OCI-LY1 (cell line): ENCODE data around the gene ANO3.

Source experiments
- H2AFZ ChIP-seq: fragments of 200-600 bp; sonication (generic), shearing (Covaris generic); 2 replicates; pipeline ENCODE4 v1.6.0; 2014; ENCODE audit warnings: antibody characterized with exemption, mild to moderate bottlenecking, low read length
- H3F3A ChIP-seq: fragments of 200-600 bp; sonication (generic), shearing (Covaris generic); 2 replicates; pipeline ENCODE4 v1.6.0; 2014; ENCODE audit warnings: mild to moderate bottlenecking, antibody characterized with exemption, low read length, moderate library complexity; ENCODE audit not compliant: insufficient read depth
- H3K27ac ChIP-seq: fragments of 200-600 bp; sonication (generic); 2 replicates; pipeline ENCODE4 v1.5.1; 2014; ENCODE audit warnings: low read length, mixed run types, mild to moderate bottlenecking, low read depth; ENCODE audit not compliant: poor library complexity, severe bottlenecking
- H3K27me3 ChIP-seq: fragments of 200-600 bp; sonication (generic); 2 replicates; pipeline ENCODE4 v1.6.0; 2014; ENCODE audit warnings: antibody characterized with exemption, mild to moderate bottlenecking, low read length, moderate library complexity; ENCODE audit not compliant: insufficient read depth
- H3K36me3 ChIP-seq: fragments of 200-600 bp; sonication (generic); 2 replicates; pipeline ENCODE4 v1.6.1; 2014; ENCODE audit warnings: mild to moderate bottlenecking, antibody characterized with exemption, low read length, moderate library complexity, mixed read lengths; ENCODE audit not compliant: insufficient read depth
- H3K4me1 ChIP-seq: fragments of 200-600 bp; sonication (generic); 2 replicates; pipeline ENCODE4 v1.5.1; 2014; ENCODE audit warnings: mild to moderate bottlenecking, low read length, moderate library complexity; ENCODE audit not compliant: insufficient read depth, severe bottlenecking
- H3K4me2 ChIP-seq: fragments of 200-600 bp; sonication (generic), shearing (Covaris generic); 2 replicates; pipeline ENCODE4 v1.6.1; 2014; ENCODE audit warnings: low read length
- H3K4me3 ChIP-seq: fragments of 200-600 bp; sonication (generic); 2 replicates; pipeline ENCODE4 v1.5.1; 2014; ENCODE audit warnings: low read length, low read depth, mild to moderate bottlenecking, mixed read lengths; ENCODE audit not compliant: poor library complexity, severe bottlenecking
- H3K79me2 ChIP-seq: fragments of 200-600 bp; shearing (Covaris generic); 2 replicates; pipeline ENCODE4 v1.6.1; 2016; ENCODE audit warnings: mixed run types, low read length, mixed read lengths; ENCODE audit not compliant: insufficient read depth
- H3K9ac ChIP-seq: fragments of 200-600 bp; sonication (generic), shearing (Covaris generic); 2 replicates; pipeline ENCODE4 v1.6.1; 2014; ENCODE audit warnings: mild to moderate bottlenecking, low read length, mixed read lengths
- H3K9me2 ChIP-seq: fragments of 200-600 bp; sonication (generic), shearing (Covaris generic); 2 replicates; pipeline ENCODE4 v1.6.1; 2014; ENCODE audit warnings: low read depth, mild to moderate bottlenecking, low read length, mixed read lengths
- H3K9me3 ChIP-seq: fragments of 200-600 bp; shearing (Covaris generic); 2 replicates; pipeline ENCODE4 v1.6.1; 2014; ENCODE audit warnings: low read length, mixed read lengths
- H4K20me1 ChIP-seq: fragments of 200-600 bp; sonication (generic), shearing (Covaris generic); 2 replicates; pipeline ENCODE4 v1.6.0; 2016; ENCODE audit warnings: mild to moderate bottlenecking, low read length; ENCODE audit not compliant: insufficient read depth
- CTCF ChIP-seq: fragments of 200-600 bp; sonication (generic), shearing (Covaris generic); IDR thresholded peaks from 2 replicates; pipeline ENCODE4 v1.5.1; 2017; ENCODE audit warnings: mild to moderate bottlenecking, antibody characterized with exemption, low read length, moderate library complexity, mixed read lengths
- EZH2 ChIP-seq: fragments of 200-600 bp; sonication (generic), shearing (Covaris generic); IDR thresholded peaks from 2 replicates; pipeline ENCODE4 v1.8.0; 2017; ENCODE audit warnings: borderline replicate concordance, mixed run types, mild to moderate bottlenecking, antibody characterized with exemption, low read length, moderate library complexity, mixed read lengths

The ANO3 gene

GRCh38 chr11:26348776-26349175, 16.8 kb downstream of the ANO3 start:
- Histone ChIP-seq H3K4me1 (no peaks in the 10 kb centered on the region), H3K9ac (no peak overlapping the region), H3K79me2 (no peaks in the 10 kb centered on the region), H3K9me3 (no peaks in the 10 kb centered on the region), H4K20me1 (no peaks in the 10 kb centered on the region), H3F3A (no peaks in the 10 kb centered on the region), H3K27me3 (no peaks in the 10 kb centered on the region), H3K4me2 (no peak overlapping the region), H3K4me3 (no peak overlapping the region), H3K27ac (no peak overlapping the region), H3K36me3 (no peaks in the 10 kb centered on the region), H2AFZ (no peak overlapping the region), H3K9me2 (no peaks in the 10 kb centered on the region)
- TF ChIP-seq EZH2 (no peak), CTCF (no peak)

- H3K36me3 ChIP-seq = no peaks in the 10 kb centered on the region
- H3K4me3 ChIP-seq = no peak overlapping the region
- no peak overlapping the region for H3K4me2 ChIP-seq
- no peaks in the 10 kb centered on the region for H3K79me2 ChIP-seq
- no peaks in the 10 kb centered on the region for H3K27me3 ChIP-seq
- H3K4me1 ChIP-seq = no peaks in the 10 kb centered on the region
- no peak overlapping the region for H2AFZ ChIP-seq
- H3K9me2 ChIP-seq = no peaks in the 10 kb centered on the region
- TF ChIP-seq CTCF (no peak), EZH2 (no peak)
- H3K9me3 ChIP-seq = no peaks in the 10 kb centered on the region
- no peaks in the 10 kb centered on the region for H3F3A ChIP-seq
- no peak overlapping the region for H3K27ac ChIP-seq
- H4K20me1 ChIP-seq = no peaks in the 10 kb centered on the region
- H3K9ac ChIP-seq = no peak overlapping the region
Measured at GRCh38 chr11:26350002-26350401, 18.1 kb downstream of the ANO3 start.

- H2AFZ ChIP-seq = no peak overlapping the region
- no peaks in the 10 kb centered on the region for H3K9me2 ChIP-seq
- TF ChIP-seq CTCF (no peak), EZH2 (no peak)
- H4K20me1 ChIP-seq = no peaks in the 10 kb centered on the region
- no peaks in the 10 kb centered on the region for H3F3A ChIP-seq
- H3K4me3 ChIP-seq = no peak overlapping the region
- no peak overlapping the region for H3K27ac ChIP-seq
- no peaks in the 10 kb centered on the region for H3K36me3 ChIP-seq
- H3K79me2 ChIP-seq = no peaks in the 10 kb centered on the region
- H3K4me2 ChIP-seq = no peak overlapping the region
- H3K9ac ChIP-seq = no peak overlapping the region
- H3K27me3 ChIP-seq = no peaks in the 10 kb centered on the region
- no peaks in the 10 kb centered on the region for H3K4me1 ChIP-seq
- no peaks in the 10 kb centered on the region for H3K9me3 ChIP-seq
Measured at GRCh38 chr11:26353010-26353409, 21.1 kb downstream of the ANO3 start.
